Mucosa of descending colon (tissue), 3 donors: ENCODE results near the gene TREML1. TPM values are rescaled to one million over a fixed set of nuclear protein-coding genes. Genes with fewer than 3 reads are reported as not detected.

ENCODE experiments used
- ATAC-seq: fragments of 200-7000 bp; cut with Tn5 transposase; one replicate; pipeline ENCODE4 v1.9.1; 2020; ENCODE audit warnings: mild to moderate bottlenecking, moderate library complexity
- DNase-seq, 3 donors: peaks; one replicate each; pipeline ENCODE4 v3.0.0-alpha.2; 2020
- H3K36me3 ChIP-seq: fragments of 200-600 bp; one replicate; pipeline ENCODE4 v1.8.0; 2021; ENCODE audit warnings: low read depth, mild to moderate bottlenecking
- H3K4me1 ChIP-seq: fragments of 200-600 bp; one replicate; pipeline ENCODE4 v1.8.0; 2021; ENCODE audit warnings: low read depth, mild to moderate bottlenecking
- H3K4me3 ChIP-seq: fragments of 200-600 bp; one replicate; pipeline ENCODE4 v1.8.0; 2021; ENCODE audit warnings: mild to moderate bottlenecking
- H3K9me3 ChIP-seq: fragments of 200-600 bp; one replicate; pipeline ENCODE4 v1.8.0; 2021; ENCODE audit warnings: mild to moderate bottlenecking
- intact Hi-C, 2 donors: fragments of 100-400 bp; cut with DNase I in 1 of 2; cut with micrococcal nuclease in 1 of 2; formaldehyde crosslinking; loops; one replicate each; pipeline versions ENCODE4 v1.11.0 to v1.11.1; 2022; cut with DNase I, micrococcal nuclease
- total RNA-seq, 3 donors: library from RNA; stranded (reverse); fragmentation: NEBNext Ultra II Directional in 2 of 3; extraction: Animal tissue kit (Norgen Biotek cat#: 25700) in 2 of 3; gene quantifications; one replicate each; pipeline versions ENCODE4 v1.2.1 to v1.2.4, GENCODE V29; 2021 to 2023
- TF ChIP-seq, protein P1 (sequence below): fragments of 200-600 bp; IDR thresholded peaks from one replicate; pipeline ENCODE4 v1.8.0; 2022; ENCODE audit warnings: antibody characterized with exemption, mild to moderate bottlenecking
- donor health status: DM: no; HTN: no; CAD: no; lungs with moderate emphysema.
- donor health status: DM: no; HTN: no; CAD: no.
- donor health status: DM: no; HTN: yes; CAD: no.

The TREML1 gene
- total RNA-seq, 3 donors from 2014 or later = 0.35 TPM; not detected in 2

DNA sequence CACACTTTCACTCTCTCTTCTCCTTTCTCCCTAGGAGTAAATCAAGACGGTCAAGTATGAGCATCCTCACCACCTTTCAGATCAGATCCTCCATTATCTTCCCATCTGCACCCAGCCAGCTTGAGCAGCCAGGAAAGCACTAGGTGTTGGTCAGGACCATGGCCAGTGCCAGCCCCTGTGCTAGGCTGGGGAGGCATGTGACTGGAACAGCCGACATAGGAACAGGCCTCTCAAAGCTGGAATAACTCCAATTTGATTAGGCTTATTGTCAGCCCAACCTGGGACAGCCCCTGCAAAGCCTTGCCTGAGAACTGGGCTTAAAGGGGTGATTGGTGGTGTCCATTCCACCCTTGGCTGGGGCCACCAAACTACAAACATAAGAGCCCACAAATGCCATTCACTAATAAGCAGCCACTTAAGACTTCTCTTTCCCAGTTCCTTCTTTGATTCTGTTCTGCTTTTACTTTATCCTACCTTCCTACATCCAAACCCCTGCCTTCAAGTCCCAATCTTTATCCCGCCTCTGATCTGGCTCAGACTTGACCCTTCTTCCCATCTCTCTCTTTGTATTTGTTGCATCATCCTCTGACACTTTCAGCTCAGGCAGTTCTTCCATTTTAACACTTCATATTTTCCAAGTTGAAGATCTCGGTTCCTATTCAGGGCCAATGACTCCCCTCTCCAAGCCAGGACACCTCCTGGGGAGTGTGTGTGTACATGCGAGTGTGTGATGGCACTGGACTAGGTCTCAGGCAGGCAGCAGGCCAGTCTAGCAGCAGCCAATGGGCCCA lies 13.2 kb upstream of the TREML1 start:
- Histone ChIP-seq H3K36me3 (no peaks in the 10 kb centered on the region), H3K4me3 (no peak overlapping the region), H3K9me3 (no peaks in the 10 kb centered on the region), H3K4me1 (no peaks in the 10 kb centered on the region)
- intact Hi-C loops = no loop called here
- ATAC-seq (no peak), DNase-seq (no peak)
- TF ChIP-seq, protein P1, sequence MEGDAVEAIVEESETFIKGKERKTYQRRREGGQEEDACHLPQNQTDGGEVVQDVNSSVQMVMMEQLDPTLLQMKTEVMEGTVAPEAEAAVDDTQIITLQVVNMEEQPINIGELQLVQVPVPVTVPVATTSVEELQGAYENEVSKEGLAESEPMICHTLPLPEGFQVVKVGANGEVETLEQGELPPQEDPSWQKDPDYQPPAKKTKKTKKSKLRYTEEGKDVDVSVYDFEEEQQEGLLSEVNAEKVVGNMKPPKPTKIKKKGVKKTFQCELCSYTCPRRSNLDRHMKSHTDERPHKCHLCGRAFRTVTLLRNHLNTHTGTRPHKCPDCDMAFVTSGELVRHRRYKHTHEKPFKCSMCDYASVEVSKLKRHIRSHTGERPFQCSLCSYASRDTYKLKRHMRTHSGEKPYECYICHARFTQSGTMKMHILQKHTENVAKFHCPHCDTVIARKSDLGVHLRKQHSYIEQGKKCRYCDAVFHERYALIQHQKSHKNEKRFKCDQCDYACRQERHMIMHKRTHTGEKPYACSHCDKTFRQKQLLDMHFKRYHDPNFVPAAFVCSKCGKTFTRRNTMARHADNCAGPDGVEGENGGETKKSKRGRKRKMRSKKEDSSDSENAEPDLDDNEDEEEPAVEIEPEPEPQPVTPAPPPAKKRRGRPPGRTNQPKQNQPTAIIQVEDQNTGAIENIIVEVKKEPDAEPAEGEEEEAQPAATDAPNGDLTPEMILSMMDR = no peak

DNA sequence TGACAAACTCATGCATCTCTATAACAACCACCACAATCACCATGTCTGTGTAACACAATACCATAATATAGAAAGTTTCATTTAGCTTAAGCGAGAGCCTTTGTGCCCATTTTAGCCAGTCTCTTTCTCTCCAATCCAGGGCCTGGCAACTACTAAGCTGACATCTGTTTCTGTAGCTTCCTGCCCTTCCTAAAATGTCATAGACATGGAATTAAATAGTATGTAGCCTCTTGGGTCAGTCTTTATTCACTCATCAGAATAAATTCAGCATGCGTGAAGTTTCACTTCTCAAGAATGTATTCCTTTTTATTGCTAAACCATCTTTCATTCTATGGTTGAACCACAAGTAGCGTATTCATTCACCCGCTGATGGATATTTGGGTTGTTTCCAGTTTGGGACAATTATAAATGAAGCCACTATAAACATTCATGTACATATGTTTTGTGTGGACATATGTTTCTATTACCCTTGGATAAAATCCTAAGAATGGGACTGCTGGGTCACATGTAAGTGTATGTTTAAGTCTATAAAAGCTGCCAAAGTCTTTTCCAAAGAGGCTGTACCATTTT lies 10.5 kb upstream of the TREML1 start:
- ATAC-seq (no peak), DNase-seq (no peak)
- H3K36me3 ChIP-seq = no peaks in the 10 kb centered on the region
- no peaks in the 10 kb centered on the region for H3K4me1 ChIP-seq
- H3K9me3 ChIP-seq = no peaks in the 10 kb centered on the region
- TF ChIP-seq, protein P1 = no peak
- intact Hi-C loops = no loop called here
- H3K4me3 ChIP-seq = no peak overlapping the region

DNA sequence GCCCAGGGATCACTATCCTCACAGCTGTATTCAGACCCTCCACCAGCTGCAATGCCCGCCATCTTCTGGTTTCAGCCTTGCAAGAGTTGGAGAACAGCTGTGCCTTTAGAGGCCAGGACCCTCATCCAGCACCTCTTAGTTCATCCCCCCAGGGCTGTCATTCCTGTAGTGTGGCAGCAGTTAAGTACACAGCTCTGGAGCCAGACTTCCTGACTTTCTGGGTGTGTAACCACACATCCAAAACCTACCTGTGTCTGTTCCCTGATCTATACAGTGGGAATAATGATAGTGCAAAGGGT lies 9.2 kb upstream of the TREML1 start:
- H3K9me3 ChIP-seq = no peaks in the 10 kb centered on the region
- intact Hi-C loops = no loop called here
- TF ChIP-seq, protein P1 = no peak
- ATAC-seq (no peak), DNase-seq (no peak)
- H3K4me3 ChIP-seq = no peak overlapping the region
- H3K36me3 ChIP-seq = no peaks in the 10 kb centered on the region
- H3K4me1 ChIP-seq = no peaks in the 10 kb centered on the region

DNA sequence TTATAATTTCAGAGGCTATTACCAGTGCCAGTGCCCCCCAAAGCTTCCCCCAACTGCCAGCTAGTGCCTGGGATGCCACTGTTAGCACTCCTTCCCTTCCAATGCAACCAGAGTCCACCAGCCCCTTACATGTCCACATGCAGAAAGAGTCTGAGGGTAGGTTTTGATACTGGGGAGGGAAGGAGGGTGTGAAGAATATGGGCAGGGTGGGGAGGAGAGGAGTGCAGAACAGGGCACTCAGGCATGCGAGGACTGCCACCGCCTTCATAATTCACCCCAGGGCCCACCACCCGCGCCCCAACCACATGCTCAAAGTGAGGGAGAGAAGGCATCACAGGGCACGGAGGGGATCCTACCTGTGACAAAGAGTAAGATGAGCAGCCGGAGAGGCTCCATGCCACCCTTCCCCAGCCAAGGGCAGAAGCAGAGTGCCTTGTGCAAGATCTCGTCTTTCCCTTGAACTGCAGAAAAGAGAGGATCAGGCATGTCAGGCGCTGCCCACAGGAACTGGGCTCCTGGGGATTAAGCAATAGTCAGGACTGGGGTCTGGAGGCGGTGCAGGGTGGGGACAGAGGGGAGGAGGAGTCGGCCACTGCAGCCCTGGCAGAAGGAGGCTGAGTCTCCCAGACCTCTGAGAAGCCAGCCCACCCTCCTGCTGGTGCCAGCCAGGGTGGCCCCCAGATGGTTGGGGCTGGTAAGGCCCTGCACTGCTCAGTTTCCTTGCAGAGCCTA lies 8.7 kb upstream of the TREML1 start, which contains the start of gene TREM2:
Gene TREM2, minus strand, starts transcription at position 430 of the 732 bp plus-strand sequence. Its CDS starts 34 bp downstream, at position 396.
- ATAC-seq (no peak), DNase-seq (no peak)
- Histone ChIP-seq H3K4me3 (no peak within 1 kb of the TSS), H3K9me3 (no peaks in the 10 kb centered on the region), H3K36me3 (no peaks in the 10 kb centered on the region), H3K4me1 (no peaks in the 10 kb centered on the region)
- intact Hi-C loops = no loop called here
- TF ChIP-seq, protein P1 = no peak

DNA sequence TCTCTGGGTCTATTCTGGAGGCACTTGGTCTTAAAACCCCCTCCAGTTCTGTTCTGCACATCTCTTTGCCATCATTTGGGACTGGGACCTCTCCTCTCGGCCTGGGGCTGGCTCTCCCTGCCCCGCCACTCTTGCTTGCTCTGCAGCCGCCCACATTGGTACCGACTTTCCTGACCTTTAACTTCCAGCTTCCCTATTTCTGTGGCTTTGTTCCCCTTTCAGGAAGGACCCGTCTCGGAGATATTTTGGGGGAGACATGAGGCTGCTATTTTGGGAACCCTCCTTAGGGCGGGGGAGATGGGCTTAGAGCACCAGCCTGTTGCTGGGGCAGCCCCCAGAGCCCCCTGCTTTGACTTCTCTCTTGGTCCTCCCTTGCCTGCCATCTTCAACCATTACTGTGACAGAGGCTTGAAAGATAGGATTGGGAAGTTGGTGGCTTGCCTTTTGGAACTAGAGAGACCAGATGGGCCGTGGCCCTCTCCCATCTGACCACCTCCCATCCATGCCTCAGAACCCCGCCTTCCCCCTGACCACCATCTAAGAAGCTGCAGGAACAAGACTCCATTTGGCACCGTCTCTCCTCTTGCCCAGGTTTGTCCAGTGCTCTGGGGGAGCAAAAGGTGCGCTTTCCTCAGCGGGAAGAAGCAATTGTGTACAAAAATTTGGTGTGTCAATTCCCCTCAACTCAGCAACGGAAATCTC lies 7.9 kb upstream of the TREML1 start:
- Histone ChIP-seq H3K4me3 (no peak overlapping the region), H3K36me3 (no peaks in the 10 kb centered on the region), H3K4me1 (no peaks in the 10 kb centered on the region), H3K9me3 (no peaks in the 10 kb centered on the region)
- TF ChIP-seq, protein P1 = no peak
- intact Hi-C loops = no loop called here
- no peak for ATAC-seq
- DNase-seq = no peak
